ENCODE results near the gene CTTNBP2. TPM values are rescaled to one million over a fixed set of nuclear protein-coding genes. Genes with fewer than 3 reads are reported as not detected.
A peak's percentile ranks its signal among the peaks of the same experiment; 100 is the strongest.

CTTNBP2 gene
- total and polyA plus RNA-seq, 2 of the 4 experiments (the other 2 are of a cell fraction), result 6.6 to 11.3 TPM

DNA sequence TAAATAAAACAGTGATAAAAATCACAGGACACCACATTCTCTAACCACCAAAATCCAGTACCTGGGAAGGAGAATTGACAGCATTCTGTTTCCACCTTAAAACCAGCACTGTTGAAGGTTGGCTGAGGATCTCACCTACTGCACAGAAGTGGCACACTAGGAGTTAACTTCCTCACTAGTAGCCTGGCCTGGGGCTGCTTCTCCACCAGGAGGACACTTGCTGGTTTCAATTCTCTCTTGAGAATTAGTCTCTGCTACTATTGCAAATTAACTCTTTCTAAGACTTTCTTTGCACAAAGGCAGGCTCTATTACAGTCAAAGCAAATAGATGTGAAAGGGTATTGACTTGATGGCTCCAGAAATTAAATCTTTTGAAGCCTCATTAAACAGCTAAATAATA lies 2.3 kb upstream of the CTTNBP2 start:
- intact Hi-C loops (cut with micrococcal nuclease) (loop anchor here (10.0 kb wide), 1 partner anchor 421 kb away; no protein-coding TSS in a partner anchor), in situ Hi-C loops (cut with MboI; ENCODE audit: low sequenced_read_pairs) (no loop called here), dilution Hi-C loops (cut with HindIII; ENCODE audit: low sequenced_read_pairs, unreplicated experiment) (no loop called here)
- ATAC-seq (ENCODE audit: low read depth) (no peak), DNase-seq (peak; percentile 28)
- H3K4ac ChIP-seq (ENCODE audit: low read depth, low read length), result no peak overlapping the region
- BruUV-seq (replicated peaks), result no TSS peak
- no peaks in the 10 kb centered on the region for H3K36me3 ChIP-seq (ENCODE audit: control insufficient read depth, insufficient read depth, low read length)
- H3K27me3 ChIP-seq (ENCODE audit: control insufficient read depth, insufficient read depth, low read length), result peaks cover 1% of the 10 kb centered on the region; the same call in 1 of the 2 replicates
- ChIA-PET CTCF (no interaction called here), POLR2A (ENCODE audit: unreplicated experiment) (no interaction called here)
- peaks cover 0 to 15% of the 10 kb centered on the region in 2 experiments; a peak in 1 of 4 replicates for H3K79me1 ChIP-seq (ENCODE audit: low read depth in 1 of 2, low read length in 2 of 2)
- H2BK5ac ChIP-seq (ENCODE audit: low read depth, low read length, poor library complexity, severe bottlenecking), result no peak overlapping the region
- no peak overlapping the region for H2BK120ac ChIP-seq (ENCODE audit: low read depth, low read length)
- H3K14ac ChIP-seq (replicated peaks; ENCODE audit: low read depth, low read length), result no peak overlapping the region
- H3K23ac ChIP-seq (ENCODE audit: low read depth, low read length), result no peak overlapping the region
- TF ChIP-seq NFE2L2 (IDR thresholded peaks at IDR 0.05; ENCODE audit: low read depth, low read length), result no peak
- TF ChIP-seq, protein P1, sequence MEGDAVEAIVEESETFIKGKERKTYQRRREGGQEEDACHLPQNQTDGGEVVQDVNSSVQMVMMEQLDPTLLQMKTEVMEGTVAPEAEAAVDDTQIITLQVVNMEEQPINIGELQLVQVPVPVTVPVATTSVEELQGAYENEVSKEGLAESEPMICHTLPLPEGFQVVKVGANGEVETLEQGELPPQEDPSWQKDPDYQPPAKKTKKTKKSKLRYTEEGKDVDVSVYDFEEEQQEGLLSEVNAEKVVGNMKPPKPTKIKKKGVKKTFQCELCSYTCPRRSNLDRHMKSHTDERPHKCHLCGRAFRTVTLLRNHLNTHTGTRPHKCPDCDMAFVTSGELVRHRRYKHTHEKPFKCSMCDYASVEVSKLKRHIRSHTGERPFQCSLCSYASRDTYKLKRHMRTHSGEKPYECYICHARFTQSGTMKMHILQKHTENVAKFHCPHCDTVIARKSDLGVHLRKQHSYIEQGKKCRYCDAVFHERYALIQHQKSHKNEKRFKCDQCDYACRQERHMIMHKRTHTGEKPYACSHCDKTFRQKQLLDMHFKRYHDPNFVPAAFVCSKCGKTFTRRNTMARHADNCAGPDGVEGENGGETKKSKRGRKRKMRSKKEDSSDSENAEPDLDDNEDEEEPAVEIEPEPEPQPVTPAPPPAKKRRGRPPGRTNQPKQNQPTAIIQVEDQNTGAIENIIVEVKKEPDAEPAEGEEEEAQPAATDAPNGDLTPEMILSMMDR (conservative IDR thresholded peaks at IDR 0.05; ENCODE audit: low read depth, low read length), result peak; percentile 29; the same call in 1 of the 2 replicates
- H3K27ac ChIP-seq (ENCODE audit: insufficient read depth, low read length), result no peak overlapping the region
- H2AK5ac ChIP-seq (ENCODE audit: low read depth, low read length), result no peak overlapping the region
- no peak overlapping the region for H2BK15ac ChIP-seq (ENCODE audit: low read depth, low read length)
- H2AFZ ChIP-seq (replicated peaks; ENCODE audit: low read length, poor library complexity), result no peak overlapping the region
- no peak overlapping the region for H4K5ac ChIP-seq (ENCODE audit: low read depth, low read length)
- no peaks in the 10 kb centered on the region for H3K9me3 ChIP-seq (ENCODE audit: control insufficient read depth, insufficient read depth, low read length)
- no peak overlapping the region for H2BK20ac ChIP-seq (ENCODE audit: low read depth, low read length)
- H3K4me1 ChIP-seq (ENCODE audit: control insufficient read depth, insufficient read depth, low read length), result no peaks in the 10 kb centered on the region
- H4K8ac ChIP-seq (ENCODE audit: low read depth in 2 of 2, low read length in 2 of 2), result no peak overlapping the region
- H3K56ac ChIP-seq (ENCODE audit: extremely low read depth, insufficient read depth, low read length), result no peak overlapping the region
- no peak overlapping the region for H2AK9ac ChIP-seq (replicated peaks; ENCODE audit: low read depth, low read length, poor library complexity)
- H3K4me2 ChIP-seq (ENCODE audit: low read depth, low read length), result no peak overlapping the region
- H3K18ac ChIP-seq (ENCODE audit: low read depth, low read length), result no peak overlapping the region
- no peak overlapping the region for H3K4me3 ChIP-seq (ENCODE audit: insufficient read depth, low read depth, low read length)
- H3K9me1 ChIP-seq (ENCODE audit: insufficient read depth, low read length), result no peaks in the 10 kb centered on the region
- H4K91ac ChIP-seq (ENCODE audit: insufficient read depth, low read depth, low read length), result no peak overlapping the region
- H4K20me1 ChIP-seq (ENCODE audit: insufficient read depth, low read length), result no peaks in the 10 kb centered on the region
- no peak overlapping the region for H3K9ac ChIP-seq (ENCODE audit: low read depth, low read length)
